ENCODE data around the gene SEPHS1.

The SEPHS1 gene

GRCh38 chr10:13372524-13372923, 24.4 kb upstream of the SEPHS1 start:
- Histone ChIP-seq H3K27ac (no peak overlapping the region), H3K27me3 (ENCODE audit: insufficient read depth, low read depth, severe bottlenecking) (no peaks in the 10 kb centered on the region), H3K4me3 (ENCODE audit: low read depth, low read length) (no peak overlapping the region), H3K36me3 (no peaks in the 10 kb centered on the region), H3K9me3 (ENCODE audit: severe bottlenecking) (no peaks in the 10 kb centered on the region)
- TF ChIP-seq CTCF (IDR thresholded peaks at IDR 0.05; ENCODE audit: low read depth, low read length) = no peak
- DNase-seq = no peak

- Histone ChIP-seq H3K9me3 (ENCODE audit: severe bottlenecking) (no peaks in the 10 kb centered on the region), H3K4me3 (ENCODE audit: low read depth, low read length) (no peak overlapping the region), H3K27ac (no peak overlapping the region), H3K36me3 (no peaks in the 10 kb centered on the region), H3K27me3 (ENCODE audit: insufficient read depth, low read depth, severe bottlenecking) (no peaks in the 10 kb centered on the region)
- peak; percentile 65 for DNase-seq
- peak; percentile 72 for TF ChIP-seq CTCF (IDR thresholded peaks at IDR 0.05; ENCODE audit: low read depth, low read length)
These were observed 23.9 kb upstream of the SEPHS1 start for GRCh38 chr10:13371897-13372470.

- DNase-seq = no peak
- no peak overlapping the region for H3K27ac ChIP-seq
- no peak for TF ChIP-seq CTCF (IDR thresholded peaks at IDR 0.05; ENCODE audit: low read depth, low read length)
These were observed 18.8 kb upstream of the SEPHS1 start for GRCh38 chr10:13366891-13367290.

GRCh38 chr10:13365831-13366230, 17.7 kb upstream of the SEPHS1 start:
- Histone ChIP-seq H3K9me3 (ENCODE audit: severe bottlenecking) (no peaks in the 10 kb centered on the region), H3K27ac (no peak overlapping the region), H3K36me3 (no peaks in the 10 kb centered on the region), H3K27me3 (ENCODE audit: insufficient read depth, low read depth, severe bottlenecking) (no peaks in the 10 kb centered on the region), H3K4me3 (ENCODE audit: low read depth, low read length) (no peak overlapping the region)
- no peak for DNase-seq
- TF ChIP-seq CTCF (IDR thresholded peaks at IDR 0.05; ENCODE audit: low read depth, low read length) = no peak

More at GRCh38 chr10:13366891-13367290, 18.8 kb upstream of the SEPHS1 start:
- Histone ChIP-seq H3K27me3 (ENCODE audit: insufficient read depth, low read depth, severe bottlenecking) (no peaks in the 10 kb centered on the region), H3K36me3 (no peaks in the 10 kb centered on the region), H3K9me3 (ENCODE audit: severe bottlenecking) (no peaks in the 10 kb centered on the region), H3K4me3 (ENCODE audit: low read depth, low read length) (no peak overlapping the region)

GRCh38 chr10:13365243-13365642, 17.1 kb upstream of the SEPHS1 start:
- no peaks in the 10 kb centered on the region for H3K9me3 ChIP-seq (ENCODE audit: severe bottlenecking)
- TF ChIP-seq CTCF (IDR thresholded peaks at IDR 0.05; ENCODE audit: low read depth, low read length) = no peak
- H3K4me3 ChIP-seq (ENCODE audit: low read depth, low read length) = no peak overlapping the region
- no peak for DNase-seq
- no peaks in the 10 kb centered on the region for H3K36me3 ChIP-seq
- no peaks in the 10 kb centered on the region for H3K27me3 ChIP-seq (ENCODE audit: insufficient read depth, low read depth, severe bottlenecking)
- no peak overlapping the region for H3K27ac ChIP-seq

- no peak for TF ChIP-seq CTCF (IDR thresholded peaks at IDR 0.05; ENCODE audit: low read depth, low read length)
- no peak overlapping the region for H3K4me3 ChIP-seq (ENCODE audit: low read depth, low read length)
- DNase-seq = no peak
- no peaks in the 10 kb centered on the region for H3K9me3 ChIP-seq (ENCODE audit: severe bottlenecking)
- no peaks in the 10 kb centered on the region for H3K27me3 ChIP-seq (ENCODE audit: insufficient read depth, low read depth, severe bottlenecking)
- H3K36me3 ChIP-seq = no peaks in the 10 kb centered on the region
- H3K27ac ChIP-seq = no peak overlapping the region
These were observed 12.5 kb upstream of the SEPHS1 start for GRCh38 chr10:13360587-13360986.
